ENCODE data around the gene FYN. TPM values are rescaled to one million over a fixed set of nuclear protein-coding genes. Genes with fewer than 3 reads are reported as not detected.
A peak's percentile ranks its signal among the peaks of the same experiment; 100 is the strongest.

FYN gene
- total RNA-seq, 1 donor: 106 TPM

DNA sequence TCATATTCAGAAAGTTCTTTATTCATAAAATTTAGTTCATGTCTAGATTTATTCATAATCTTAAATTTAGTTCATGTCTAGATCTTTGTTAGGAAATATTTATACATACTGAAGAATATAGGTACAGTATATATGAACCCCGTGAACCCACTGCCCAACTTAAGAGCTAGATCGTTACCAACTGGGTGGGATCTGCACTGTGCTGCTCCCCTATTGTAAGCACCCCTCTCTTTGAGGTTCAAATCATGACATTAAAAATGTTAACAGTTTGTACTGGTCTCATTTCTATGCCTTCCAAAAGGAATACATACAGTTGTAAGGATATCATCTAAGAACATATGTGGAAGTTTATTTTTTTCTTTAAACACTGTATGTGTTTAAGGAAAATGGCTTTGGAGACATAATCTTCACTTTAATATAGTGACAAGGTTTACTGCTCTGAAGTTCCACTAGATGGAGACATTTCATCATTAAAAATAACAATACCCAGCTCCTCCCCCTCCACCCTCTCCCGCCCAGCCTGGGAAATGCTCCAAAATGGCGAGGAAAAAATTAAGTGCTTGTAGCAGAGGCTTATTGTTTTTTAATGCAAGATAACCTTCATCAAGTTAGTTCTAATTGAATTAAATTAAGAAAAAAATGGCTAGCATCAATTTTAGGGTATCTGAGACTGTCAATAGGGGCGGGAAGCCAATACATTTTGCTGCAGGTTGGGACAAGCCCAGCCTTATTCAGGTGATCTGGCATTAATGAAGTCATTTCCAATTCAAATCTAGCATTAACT, 163.4 kb downstream of the FYN start:
- peak overlapping the region; percentile 49 for H3K4me2 ChIP-seq (ENCODE audit: insufficient read depth, low read length)
- peaks cover 7% of the 10 kb centered on the region for H3K4me1 ChIP-seq (ENCODE audit: insufficient read depth, low read length)
- H3K27me3 ChIP-seq (ENCODE audit: insufficient read depth, low read length): no peaks in the 10 kb centered on the region
- H2AFZ ChIP-seq (ENCODE audit: low read length): no peak overlapping the region
- TF ChIP-seq, protein P1, sequence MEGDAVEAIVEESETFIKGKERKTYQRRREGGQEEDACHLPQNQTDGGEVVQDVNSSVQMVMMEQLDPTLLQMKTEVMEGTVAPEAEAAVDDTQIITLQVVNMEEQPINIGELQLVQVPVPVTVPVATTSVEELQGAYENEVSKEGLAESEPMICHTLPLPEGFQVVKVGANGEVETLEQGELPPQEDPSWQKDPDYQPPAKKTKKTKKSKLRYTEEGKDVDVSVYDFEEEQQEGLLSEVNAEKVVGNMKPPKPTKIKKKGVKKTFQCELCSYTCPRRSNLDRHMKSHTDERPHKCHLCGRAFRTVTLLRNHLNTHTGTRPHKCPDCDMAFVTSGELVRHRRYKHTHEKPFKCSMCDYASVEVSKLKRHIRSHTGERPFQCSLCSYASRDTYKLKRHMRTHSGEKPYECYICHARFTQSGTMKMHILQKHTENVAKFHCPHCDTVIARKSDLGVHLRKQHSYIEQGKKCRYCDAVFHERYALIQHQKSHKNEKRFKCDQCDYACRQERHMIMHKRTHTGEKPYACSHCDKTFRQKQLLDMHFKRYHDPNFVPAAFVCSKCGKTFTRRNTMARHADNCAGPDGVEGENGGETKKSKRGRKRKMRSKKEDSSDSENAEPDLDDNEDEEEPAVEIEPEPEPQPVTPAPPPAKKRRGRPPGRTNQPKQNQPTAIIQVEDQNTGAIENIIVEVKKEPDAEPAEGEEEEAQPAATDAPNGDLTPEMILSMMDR (IDR thresholded peaks at IDR 0.05; ENCODE audit: extremely low read depth, low read depth, low read length): peak; percentile 68
- no peak overlapping the region for H3K4me3 ChIP-seq (ENCODE audit: insufficient read depth, low read length)
- H3K36me3 ChIP-seq (ENCODE audit: insufficient read depth, low read length): peaks cover 32% of the 10 kb centered on the region
- no peaks in the 10 kb centered on the region for H4K20me1 ChIP-seq (ENCODE audit: insufficient read depth, low read length)
- H3K79me2 ChIP-seq (ENCODE audit: insufficient read depth, low read length): peaks cover 2% of the 10 kb centered on the region
- H3K27ac ChIP-seq (ENCODE audit: low read depth, low read length): peak overlapping the region; percentile 45
- peak; percentile 76 for DNase-seq (ENCODE audit: insufficient read length, low spot score, missing footprints)
- H3K9me3 ChIP-seq (ENCODE audit: low read depth, low read length): no peaks in the 10 kb centered on the region

DNA sequence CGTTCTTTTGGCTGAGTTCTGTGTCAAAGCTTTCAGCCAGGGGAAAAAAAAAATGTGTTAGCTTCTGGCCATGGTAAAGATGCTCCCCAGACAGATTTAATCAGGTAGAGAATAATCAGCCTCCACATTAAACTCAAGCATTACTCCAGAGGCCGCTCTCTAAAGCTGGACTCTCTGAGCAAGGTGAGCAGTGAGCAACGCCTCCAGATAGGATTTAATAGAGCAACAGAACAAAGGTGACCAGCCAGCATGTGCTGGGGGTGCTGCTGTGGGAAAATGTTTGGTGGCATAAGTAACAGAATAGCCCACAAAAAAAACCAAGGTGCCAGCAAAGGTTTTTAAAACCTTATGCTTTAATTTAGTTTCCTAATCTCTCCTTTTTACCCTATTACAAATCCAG, 164.1 kb downstream of the FYN start:
- H3K4me3 ChIP-seq (ENCODE audit: insufficient read depth, low read length): no peak overlapping the region
- peaks cover 2% of the 10 kb centered on the region for H3K79me2 ChIP-seq (ENCODE audit: insufficient read depth, low read length)
- H3K9me3 ChIP-seq (ENCODE audit: low read depth, low read length): no peaks in the 10 kb centered on the region
- TF ChIP-seq, protein P1 (IDR thresholded peaks at IDR 0.05; ENCODE audit: extremely low read depth, low read depth, low read length): no peak
- H3K27ac ChIP-seq (ENCODE audit: low read depth, low read length): no peak overlapping the region
- DNase-seq (ENCODE audit: insufficient read length, low spot score, missing footprints): no peak
- H3K36me3 ChIP-seq (ENCODE audit: insufficient read depth, low read length): peaks cover 26% of the 10 kb centered on the region
- peaks cover 7% of the 10 kb centered on the region for H3K4me1 ChIP-seq (ENCODE audit: insufficient read depth, low read length)
- H2AFZ ChIP-seq (ENCODE audit: low read length): no peak overlapping the region
- H3K27me3 ChIP-seq (ENCODE audit: insufficient read depth, low read length): no peaks in the 10 kb centered on the region
- H4K20me1 ChIP-seq (ENCODE audit: insufficient read depth, low read length): no peaks in the 10 kb centered on the region
- no peak overlapping the region for H3K4me2 ChIP-seq (ENCODE audit: insufficient read depth, low read length)

DNA sequence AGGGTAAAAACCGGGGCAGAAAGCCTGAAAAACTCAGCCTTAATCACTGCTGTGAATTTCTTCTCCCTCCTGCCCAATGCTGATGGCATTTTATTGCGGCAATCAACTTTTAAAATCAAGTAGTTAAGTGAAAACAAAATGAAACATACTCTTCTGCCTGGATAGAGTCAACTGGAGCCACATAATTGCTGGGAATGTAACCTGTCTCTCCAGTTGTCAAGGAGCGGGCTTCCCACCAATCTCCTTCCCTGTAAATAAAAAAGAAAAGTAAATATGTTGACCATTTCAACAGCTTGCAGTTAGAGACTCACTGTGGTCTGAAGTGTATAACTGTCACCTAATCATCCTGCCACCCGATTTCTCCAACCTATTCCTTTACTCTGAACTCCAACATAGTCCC, 165.5 kb downstream of the FYN start:
- H4K20me1 ChIP-seq (ENCODE audit: insufficient read depth, low read length): no peaks in the 10 kb centered on the region
- peaks cover 25% of the 10 kb centered on the region for H3K36me3 ChIP-seq (ENCODE audit: insufficient read depth, low read length)
- peaks cover 2% of the 10 kb centered on the region for H3K79me2 ChIP-seq (ENCODE audit: insufficient read depth, low read length)
- no peaks in the 10 kb centered on the region for H3K9me3 ChIP-seq (ENCODE audit: low read depth, low read length)
- peaks cover 7% of the 10 kb centered on the region for H3K4me1 ChIP-seq (ENCODE audit: insufficient read depth, low read length)
- H3K27ac ChIP-seq (ENCODE audit: low read depth, low read length): no peak overlapping the region
- TF ChIP-seq, protein P1 (IDR thresholded peaks at IDR 0.05; ENCODE audit: extremely low read depth, low read depth, low read length): no peak
- no peak overlapping the region for H3K4me3 ChIP-seq (ENCODE audit: insufficient read depth, low read length)
- no peak overlapping the region for H2AFZ ChIP-seq (ENCODE audit: low read length)
- DNase-seq (ENCODE audit: insufficient read length, low spot score, missing footprints): no peak
- no peaks in the 10 kb centered on the region for H3K27me3 ChIP-seq (ENCODE audit: insufficient read depth, low read length)
- no peak overlapping the region for H3K4me2 ChIP-seq (ENCODE audit: insufficient read depth, low read length)

DNA sequence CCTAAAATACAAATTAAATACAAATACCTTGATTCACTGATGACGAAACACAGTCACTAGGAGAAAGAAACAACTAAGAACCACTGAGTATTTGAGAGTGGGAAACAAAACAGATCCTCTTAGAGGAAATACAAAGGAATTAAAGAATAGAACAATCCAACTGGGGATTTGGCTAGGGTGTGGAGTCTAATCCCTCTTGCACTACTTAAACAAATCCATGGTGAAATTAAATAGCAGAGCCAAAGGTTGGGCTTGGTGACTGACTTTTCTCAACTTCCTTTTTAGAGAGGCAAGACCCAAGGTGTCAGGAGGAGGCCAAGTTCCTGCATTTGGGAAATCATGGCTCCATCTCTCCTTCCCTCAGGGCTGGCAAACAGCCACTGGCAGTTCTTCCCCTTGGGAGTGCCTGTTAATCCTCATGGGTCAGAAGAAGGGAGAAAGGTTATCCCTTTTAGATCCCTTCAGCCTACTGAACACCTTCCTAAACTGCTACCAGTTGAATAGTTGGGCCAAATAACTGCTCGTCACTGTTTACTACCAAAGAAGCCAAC, 166.3 kb downstream of the FYN start:
- H3K27ac ChIP-seq (ENCODE audit: low read depth, low read length): no peak overlapping the region
- H3K9me3 ChIP-seq (ENCODE audit: low read depth, low read length): no peaks in the 10 kb centered on the region
- no peak for DNase-seq (ENCODE audit: insufficient read length, low spot score, missing footprints)
- TF ChIP-seq, protein P1 (IDR thresholded peaks at IDR 0.05; ENCODE audit: extremely low read depth, low read depth, low read length): no peak
- no peak overlapping the region for H3K4me3 ChIP-seq (ENCODE audit: insufficient read depth, low read length)
- no peaks in the 10 kb centered on the region for H3K27me3 ChIP-seq (ENCODE audit: insufficient read depth, low read length)
- peaks cover 2% of the 10 kb centered on the region for H3K79me2 ChIP-seq (ENCODE audit: insufficient read depth, low read length)
- no peaks in the 10 kb centered on the region for H4K20me1 ChIP-seq (ENCODE audit: insufficient read depth, low read length)
- H3K36me3 ChIP-seq (ENCODE audit: insufficient read depth, low read length): peaks cover 27% of the 10 kb centered on the region
- H2AFZ ChIP-seq (ENCODE audit: low read length): no peak overlapping the region
- H3K4me2 ChIP-seq (ENCODE audit: insufficient read depth, low read length): no peak overlapping the region
- peaks cover 7% of the 10 kb centered on the region for H3K4me1 ChIP-seq (ENCODE audit: insufficient read depth, low read length)
